ENCODE results near the gene PSMA1. TPM values are rescaled to one million over a fixed set of nuclear protein-coding genes. Genes with fewer than 3 reads are reported as not detected.
"Not testable (repeated sequence)": the region's sequence is repeated elsewhere in the genome, so short reads cannot be mapped to it uniquely, and the experiment has no call there.

PSMA1 gene
- total RNA-seq, 2 donors from 2014 or later, result 99.6 to 123 TPM

GRCh38 chr11:14538926-14539554 is 18.9 kb upstream of the PSMA1 start:
- intact Hi-C loops (cut with DNase I), result loop anchor here (5.0 to 10.0 kb wide), 3 partner anchors 236 to 368 kb away; no protein-coding TSS in a partner anchor
- ATAC-seq, result peak in 1 of 2 donors; percentile 15
- DNase-seq, result no peak

DNA sequence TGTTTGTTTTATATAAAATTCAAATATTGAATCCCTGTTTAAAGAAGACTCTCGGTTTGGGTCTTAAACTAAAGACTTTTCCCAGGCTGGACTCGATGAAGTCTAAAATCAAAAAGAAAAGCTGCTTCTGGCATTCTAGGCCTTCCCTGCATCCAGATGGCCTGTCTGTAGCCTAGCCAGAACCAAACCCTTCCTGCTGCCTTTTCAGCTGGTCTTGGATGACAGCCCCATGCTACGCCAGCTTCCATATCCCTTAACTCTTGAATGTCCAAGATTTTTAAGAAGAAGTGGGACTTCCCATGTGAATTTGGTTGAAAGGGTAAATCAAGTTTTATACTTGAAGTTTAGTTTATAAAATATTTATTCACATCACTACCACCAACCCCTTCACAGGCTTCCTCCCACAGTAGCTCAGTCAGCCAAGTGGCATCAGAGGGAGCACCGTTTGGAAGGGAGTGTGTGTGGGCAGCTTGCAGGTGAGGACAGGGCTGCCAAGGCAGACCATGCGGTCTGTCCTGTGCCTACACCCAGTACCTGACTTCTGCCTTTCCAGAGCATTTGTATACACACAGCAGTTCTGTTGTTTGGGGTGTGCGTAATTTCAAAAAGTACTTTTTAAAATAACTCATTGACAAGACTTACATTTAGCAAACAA is 18.2 kb upstream of the PSMA1 start:
- ATAC-seq (peak in 1 of 2 donors; percentile 71), DNase-seq (peak; percentile 53)
- intact Hi-C loops (cut with DNase I), result loop anchor here (5.0 to 10.0 kb wide), 3 partner anchors 236 to 369 kb away; no protein-coding TSS in a partner anchor

DNA sequence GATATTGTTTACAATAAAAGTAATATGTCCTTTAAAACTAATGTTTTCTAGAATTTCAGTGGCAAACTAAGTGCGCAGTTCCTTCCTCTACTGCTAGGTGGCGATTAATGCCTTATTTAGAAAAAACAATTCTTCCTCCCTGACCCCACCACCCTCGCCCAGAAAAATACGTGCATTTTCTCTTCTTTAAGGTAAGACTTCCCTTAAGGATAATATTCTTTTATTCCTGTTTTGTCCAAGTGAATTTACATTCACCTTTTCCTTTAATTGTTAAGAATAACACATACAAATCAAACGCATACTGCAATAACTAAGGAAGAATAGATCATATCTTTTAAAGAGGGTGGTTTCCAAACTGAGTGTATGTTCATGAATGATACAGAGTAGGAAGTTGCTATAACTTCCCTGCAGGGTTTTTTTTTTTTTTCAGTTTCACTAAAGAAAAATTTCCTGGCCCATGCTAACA is 17.0 kb upstream of the PSMA1 start:
- intact Hi-C loops (cut with DNase I), result loop anchor here (5.0 to 10.0 kb wide), 3 partner anchors 238 to 370 kb away; no protein-coding TSS in a partner anchor
- DNase-seq (no peak), ATAC-seq (no peak)

GRCh38 chr11:14535166-14535565 is 15.0 kb upstream of the PSMA1 start:
- intact Hi-C loops (cut with DNase I), result loop anchor here (5.0 to 10.0 kb wide), 3 partner anchors 240 to 372 kb away; no protein-coding TSS in a partner anchor
- not testable (repeated sequence) for DNase-seq, ATAC-seq

DNA sequence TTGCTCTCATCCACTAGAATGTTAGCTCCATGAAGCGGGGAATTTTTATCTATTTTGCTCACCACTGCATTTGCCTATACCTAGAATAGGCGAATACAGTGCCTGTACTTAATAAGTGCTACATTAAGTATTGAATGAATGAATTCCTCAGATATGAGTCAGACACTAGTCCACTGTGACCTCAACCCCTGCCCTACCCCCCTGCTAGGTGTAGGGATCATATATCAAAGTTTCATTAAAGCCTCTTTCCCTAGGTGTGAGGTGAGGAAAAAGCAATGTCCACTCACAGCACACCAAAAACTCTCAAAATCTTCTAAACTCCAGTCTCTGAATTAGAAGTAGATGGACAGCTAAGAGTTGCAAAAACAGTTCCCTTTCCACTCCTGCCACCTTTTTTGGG is 9.8 kb upstream of the PSMA1 start:
- intact Hi-C loops (cut with DNase I), result loop anchor here (10.0 kb wide), 2 partner anchors 245 to 375 kb away; no protein-coding TSS in a partner anchor

DNA sequence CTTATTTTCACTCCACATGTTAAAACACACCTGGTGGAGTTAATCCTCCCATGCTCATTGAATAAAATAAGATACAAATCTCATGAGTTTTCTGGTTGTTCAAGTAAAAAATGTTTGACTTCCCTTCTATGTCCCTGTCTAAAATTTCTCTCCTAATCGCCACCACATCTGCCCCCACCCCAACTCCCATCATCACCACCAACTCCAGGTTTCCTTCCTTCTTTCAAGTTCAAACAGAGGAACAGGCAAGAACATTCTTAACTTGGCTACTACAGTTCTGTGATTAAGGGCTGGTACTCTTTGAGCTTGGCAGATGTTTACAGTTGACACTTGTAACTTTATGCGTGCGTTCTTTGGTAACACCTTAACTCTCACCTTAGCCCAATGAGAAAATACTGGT is 9.1 kb upstream of the PSMA1 start:
- no peak for ATAC-seq
- intact Hi-C loops (cut with DNase I), result no loop called here

More for the DNA sequence above, 9.8 kb upstream of the PSMA1 start:
- ATAC-seq, result no peak
- DNase-seq, result no peak

DNA sequence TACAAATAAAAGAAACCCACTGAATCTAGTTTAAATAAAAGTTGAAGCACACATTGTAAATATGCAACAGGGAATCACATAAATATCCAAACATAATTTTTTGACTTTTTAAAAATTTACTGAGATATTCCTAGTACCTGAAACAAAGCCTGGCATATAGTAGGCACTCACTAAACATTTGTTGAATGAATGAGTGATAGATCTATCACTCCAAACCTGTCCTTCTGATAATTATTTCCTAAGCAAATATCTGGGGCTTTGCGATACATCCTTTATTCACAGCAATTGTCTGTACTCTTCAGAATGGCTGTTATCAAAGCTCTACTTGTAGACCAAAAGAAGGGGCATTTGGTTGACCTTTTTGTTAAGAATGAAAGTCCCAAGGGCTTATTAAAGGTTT is 2.6 kb upstream of the PSMA1 start:
- ATAC-seq (no peak), DNase-seq (no peak)
- intact Hi-C loops (cut with DNase I), result loop anchor here in 1 of 2 donors (5.0 kb wide), 1 partner anchor 370 kb away; the partner anchor contains the start of gene CYP2R1

More for the DNA sequence above, 9.1 kb upstream of the PSMA1 start:
- DNase-seq, result no peak

DNA sequence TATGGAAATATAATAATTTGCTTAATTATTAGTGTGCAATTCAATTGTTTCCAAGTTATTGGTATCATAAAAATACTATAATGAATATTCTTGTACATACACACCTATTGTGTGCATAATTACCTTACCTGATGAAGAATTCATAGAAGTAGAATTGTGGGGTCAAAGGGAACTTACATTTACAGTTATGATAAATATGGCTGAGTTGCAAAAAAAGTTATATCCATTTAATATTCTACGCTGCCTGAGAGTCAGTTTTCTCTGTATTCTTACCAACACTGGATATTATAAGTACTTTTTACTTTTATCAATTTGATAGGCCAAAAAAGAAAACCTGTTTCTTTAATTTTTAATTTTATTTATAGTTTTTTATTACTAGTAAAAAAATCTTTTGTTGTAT is 2.1 kb upstream of the PSMA1 start:
- intact Hi-C loops (cut with DNase I), result loop anchor here in 1 of 2 donors (5.0 kb wide), 1 partner anchor 370 kb away; the partner anchor contains the start of gene CYP2R1
- ATAC-seq, result no peak

GRCh38 chr11:14520747-14521151 is 563 bp upstream of the PSMA1 start:
- ATAC-seq (no peak), DNase-seq (no peak)
- intact Hi-C loops (cut with DNase I), result loop anchor here in 1 of 2 donors (5.0 kb wide), 1 partner anchor 372 kb away; the partner anchor contains the start of gene CYP2R1

More for the DNA sequence above, 2.1 kb upstream of the PSMA1 start:
- DNase-seq, result no peak

- DNase-seq, result no peak
- intact Hi-C loops (cut with DNase I), result loop anchor here in 1 of 2 donors (10.0 kb wide), 1 partner anchor 55 kb away; no protein-coding TSS in a partner anchor
- ATAC-seq, result peak in 1 of 2 donors; percentile 24
Measured at GRCh38 chr11:14519597-14519916, 629 bp downstream of the PSMA1 start.

DNA sequence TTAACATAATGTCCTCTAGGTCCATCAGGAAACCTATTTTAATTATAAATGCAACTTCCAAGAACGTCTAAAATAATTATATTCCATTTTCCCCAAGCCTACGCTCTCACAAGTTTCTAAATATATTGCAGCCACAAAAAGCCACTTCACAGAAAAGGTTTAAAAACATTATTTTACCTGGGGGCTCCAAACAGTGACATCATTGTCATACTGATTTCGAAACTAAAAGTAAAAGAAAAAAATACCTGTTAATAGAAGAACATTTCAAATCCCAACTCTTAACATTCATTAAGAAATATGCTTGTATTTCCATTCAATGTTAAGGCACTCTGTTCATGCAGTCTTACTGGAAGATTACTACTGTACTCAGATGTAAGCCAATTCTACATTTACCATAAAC is 1.4 kb downstream of the PSMA1 start:
- ATAC-seq (no peak), DNase-seq (no peak)
- intact Hi-C loops (cut with DNase I), result loop anchor here in 1 of 2 donors (10.0 kb wide), 1 partner anchor 54 kb away; no protein-coding TSS in a partner anchor

- intact Hi-C loops (cut with DNase I), result loop anchor here in 1 of 2 donors (10.0 kb wide), 1 partner anchor 49 kb away; no protein-coding TSS in a partner anchor
- ATAC-seq (no peak), DNase-seq (no peak)
Measured at GRCh38 chr11:14513800-14514199, 6.4 kb downstream of the PSMA1 start.

DNA sequence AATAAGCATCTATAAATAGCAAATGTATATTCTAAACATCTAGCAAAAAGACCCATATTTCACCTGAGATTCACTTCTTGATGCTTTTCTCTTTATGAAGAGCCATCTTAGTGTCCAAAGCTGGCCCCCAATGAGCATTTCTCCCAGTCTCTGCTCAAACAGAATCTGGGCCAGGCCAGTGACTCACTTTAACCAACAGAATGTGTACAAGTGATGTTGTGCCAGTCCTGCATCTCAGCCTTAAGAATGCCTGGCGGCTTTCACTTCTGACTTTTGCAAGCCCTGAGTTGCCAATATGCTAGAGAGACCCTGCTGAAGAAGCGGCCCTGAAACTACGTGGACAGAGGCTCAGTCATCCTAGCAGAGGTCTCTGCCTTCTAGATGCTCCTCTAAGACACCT is 13.7 kb downstream of the PSMA1 start:
- intact Hi-C loops (cut with DNase I), result no loop called here
- no peak for DNase-seq
- ATAC-seq, result no peak

- no peak for DNase-seq
- intact Hi-C loops (cut with DNase I), result no loop called here
- ATAC-seq, result no peak
Measured at GRCh38 chr11:14503023-14503422, 17.2 kb downstream of the PSMA1 start.

DNA sequence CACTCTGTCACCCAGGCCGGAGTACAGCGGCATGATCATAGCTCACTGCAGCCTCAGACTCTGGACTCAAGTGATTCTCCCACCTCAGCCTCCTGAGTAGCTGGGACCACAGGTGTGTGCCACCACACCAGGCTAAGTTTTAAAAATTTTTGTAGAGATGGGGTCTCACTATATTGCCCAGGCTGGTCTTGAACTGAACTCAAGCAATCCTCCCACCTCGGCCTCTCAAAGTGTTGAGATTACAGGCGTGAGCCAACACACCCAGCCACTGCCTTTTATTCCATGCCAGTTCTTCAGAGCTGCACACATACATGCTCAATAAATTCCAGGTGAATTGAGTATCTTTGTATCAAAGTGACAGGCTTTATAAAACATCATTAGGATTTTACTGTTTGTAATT is 18.1 kb downstream of the PSMA1 start:
- ATAC-seq (no peak), DNase-seq (no peak)
- intact Hi-C loops (cut with DNase I), result no loop called here

DNA sequence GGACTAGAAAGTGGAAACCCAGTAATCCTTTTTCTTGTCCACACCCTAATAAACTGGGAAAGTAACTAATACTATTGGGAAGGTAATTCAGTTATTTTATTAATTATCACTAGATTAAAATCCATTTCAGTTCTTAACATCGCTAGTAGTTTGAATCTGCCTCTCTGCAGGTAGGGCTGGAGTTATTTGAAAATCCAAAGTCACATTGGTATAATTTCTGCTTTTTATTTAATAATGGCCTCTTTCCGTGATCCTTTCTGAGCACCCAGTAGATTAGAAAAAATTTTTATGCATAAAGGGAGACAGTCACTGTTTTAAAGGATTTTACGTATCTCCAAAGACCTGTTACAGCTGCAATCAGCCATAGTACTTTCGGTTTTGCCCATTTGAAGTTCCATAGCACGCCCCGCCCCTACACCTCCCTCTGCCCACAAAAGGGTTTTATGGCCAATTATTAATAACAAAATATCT is 20.0 kb downstream of the PSMA1 start:
- intact Hi-C loops (cut with DNase I), result no loop called here
- peak; percentile 41 for DNase-seq
- peak; percentile 54 to 79 for ATAC-seq

GRCh38 chr11:14499560-14500180 is 20.5 kb downstream of the PSMA1 start, which contains the start of gene COPB1:
Gene COPB1, minus strand, starts transcription at chr11:14499811. Its CDS starts 883 bp downstream, at chr11:14498928.
- DNase-seq (peak; percentile 93), ATAC-seq (peak; percentile 99)
- intact Hi-C loops (cut with DNase I), result no loop called here

- intact Hi-C loops (cut with DNase I), result no loop called here
- ATAC-seq, result peak; percentile 58 to 69
- DNase-seq, result peak; percentile 46
Measured at GRCh38 chr11:14499178-14499559, 21.0 kb downstream of the PSMA1 start.

DNA sequence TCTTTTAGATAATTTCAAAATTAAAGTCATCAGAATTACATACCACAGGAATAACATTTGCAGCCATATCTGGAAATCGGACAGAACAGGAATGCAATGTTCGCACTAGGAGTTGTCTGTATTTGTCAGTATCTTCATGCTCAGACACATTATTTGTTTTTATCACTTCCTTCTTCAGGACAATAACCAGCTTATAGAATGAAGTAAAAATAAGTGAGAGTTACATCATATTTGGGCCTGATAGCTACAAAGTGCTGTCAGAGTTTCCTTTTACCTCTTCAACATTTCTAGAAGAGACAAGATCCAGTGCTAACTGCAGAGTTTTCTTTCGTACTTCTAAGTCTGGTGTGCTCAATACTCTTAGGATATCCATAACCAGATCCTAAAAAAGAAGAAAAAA is 39.5 kb downstream of the PSMA1 start:
- intact Hi-C loops (cut with DNase I), result no loop called here
- DNase-seq (no peak), ATAC-seq (no peak)
